Measurements from ENCODE around the gene OARD1. TPM values are rescaled to one million over a fixed set of nuclear protein-coding genes. Genes with fewer than 3 reads are reported as not detected.

OARD1 gene
- total RNA-seq, 1 experiment from 2014 or later = 33.7 TPM

- Mint-ChIP-seq H3K4me3 (no peak within 1 kb of the TSS), H3K4me1 (peaks cover 11% of the 10 kb centered on the region), H3K27ac (no peak within 1 kb of the TSS), H3K36me3 (no peaks in the 10 kb centered on the region), H3K27me3 (ENCODE audit: low read depth) (no peaks in the 10 kb centered on the region), H3K9me3 (no peaks in the 10 kb centered on the region)
- DNase-seq (ENCODE audit: low spot score) (no peak), ATAC-seq (no peak)
- TF ChIP-seq IRF2 (CRISPR knock-in tag; IDR thresholded peaks at IDR 0.05; ENCODE audit: borderline replicate concordance, low read depth) (no peak), RELA (CRISPR knock-in tag; IDR thresholded peaks at IDR 0.05; ENCODE audit: borderline replicate concordance) (no peak), ZNF425 (CRISPR knock-in tag; conservative IDR thresholded peaks at IDR 0.05) (no peak), ATF2 (CRISPR knock-in tag; IDR thresholded peaks at IDR 0.05; ENCODE audit: borderline replicate concordance, low read depth) (no peak), NFATC4 (CRISPR knock-in tag; IDR thresholded peaks at IDR 0.05) (no peak)
- ChIA-PET POLR2A (no interaction called here), CTCF (interaction anchor here (2.2 to 5.2 kb wide), 2 partner anchors 11 to 15 kb away, joined by 5 to 25 read pairs; partner anchors contain the start of gene APOBEC2)
Measured at GRCh38 chr6:41042226-41043055, 29.7 kb downstream of the OARD1 start, which contains the start of gene TSPO2. Gene TSPO2, plus strand, starts transcription at chr6:41042467. Its CDS starts 519 bp downstream, at chr6:41042986.

- no peak overlapping the region for H3K4me3 Mint-ChIP-seq
- no peaks in the 10 kb centered on the region for H3K27me3 Mint-ChIP-seq (ENCODE audit: low read depth)
- TF ChIP-seq SMAD3 (CRISPR knock-in tag; IDR thresholded peaks at IDR 0.05; ENCODE audit: borderline replicate concordance) = no peak
- TF ChIP-seq ZBTB21 (CRISPR knock-in tag; IDR thresholded peaks at IDR 0.05; ENCODE audit: borderline replicate concordance) = no peak
- TF ChIP-seq NR3C1 (CRISPR knock-in tag; conservative IDR thresholded peaks at IDR 0.05; ENCODE audit: low read depth) = no peak
- no peak for TF ChIP-seq E2F5 (CRISPR knock-in tag; IDR thresholded peaks at IDR 0.05)
- TF ChIP-seq CBFB (CRISPR knock-in tag; IDR thresholded peaks at IDR 0.05; ENCODE audit: low read depth) = no peak
- TF ChIP-seq ZNF671 (CRISPR knock-in tag; IDR thresholded peaks at IDR 0.05) = no peak
- TF ChIP-seq ATF1 (CRISPR knock-in tag; IDR thresholded peaks at IDR 0.05) = no peak
- no peak for TF ChIP-seq GTF2I (CRISPR knock-in tag; conservative IDR thresholded peaks at IDR 0.05)
- TF ChIP-seq TEAD1 (CRISPR knock-in tag; IDR thresholded peaks at IDR 0.05) = no peak
- no peak for TF ChIP-seq HMGA2 (CRISPR knock-in tag; IDR thresholded peaks at IDR 0.05)
- no peak for TF ChIP-seq AR (CRISPR knock-in tag; IDR thresholded peaks at IDR 0.05)
- TF ChIP-seq IRF2 (CRISPR knock-in tag; IDR thresholded peaks at IDR 0.05; ENCODE audit: borderline replicate concordance, low read depth) = no peak
- no peaks in the 10 kb centered on the region for H3K9me3 Mint-ChIP-seq
- H3K36me3 Mint-ChIP-seq = no peaks in the 10 kb centered on the region
- POLR2A ChIA-PET = no interaction called here
- no peak overlapping the region; the same call in 1 of the 2 replicates for H3K27ac Mint-ChIP-seq
- CTCF ChIA-PET = interaction anchor here (1.0 to 2.6 kb wide), 4 partner anchors 9 to 147 kb away, joined by 3 to 19 read pairs (median 4); partner anchors contain the start of gene APOBEC2
- ATAC-seq (no peak), DNase-seq (ENCODE audit: low spot score) (no peak)
- peaks cover 15% of the 10 kb centered on the region for H3K4me1 Mint-ChIP-seq
Measured at GRCh38 chr6:41040940-41041536, 31.1 kb downstream of the OARD1 start.

All from WTC11 (cell line).